HUES48 (cell line): Measurements from ENCODE around the gene FMNL1.

Experiments used
- H3K27ac ChIP-seq: one replicate; pipeline ENCODE4 v1.7.0; 2013; ENCODE audit warnings: low read depth, low read length, inconsistent platforms
- H3K27me3 ChIP-seq: 2 replicates; pipeline ENCODE4 v1.6.1; 2013; ENCODE audit warnings: mild to moderate bottlenecking, low read length; ENCODE audit not compliant: control insufficient read depth, insufficient read depth
- H3K36me3 ChIP-seq: 2 replicates; pipeline ENCODE4 v1.6.1; 2013; ENCODE audit warnings: low read length; ENCODE audit not compliant: control insufficient read depth, insufficient read depth
- H3K4me1 ChIP-seq: 2 replicates; pipeline ENCODE4 v1.6.1; 2013; ENCODE audit warnings: mild to moderate bottlenecking, low read length; ENCODE audit not compliant: control insufficient read depth, insufficient read depth
- H3K4me3 ChIP-seq: 2 replicates; pipeline ENCODE4 v1.5.1; 2013; ENCODE audit warnings: mild to moderate bottlenecking, low read depth, low read length
- H3K9ac ChIP-seq: 2 replicates; pipeline ENCODE4 v1.6.1; 2013; ENCODE audit warnings: mild to moderate bottlenecking, low read depth, low read length, moderate library complexity
- H3K9me3 ChIP-seq: 2 replicates; pipeline ENCODE4 v1.6.1; 2013; ENCODE audit warnings: low read length; ENCODE audit not compliant: control insufficient read depth, insufficient read depth

The FMNL1 gene, protein sequence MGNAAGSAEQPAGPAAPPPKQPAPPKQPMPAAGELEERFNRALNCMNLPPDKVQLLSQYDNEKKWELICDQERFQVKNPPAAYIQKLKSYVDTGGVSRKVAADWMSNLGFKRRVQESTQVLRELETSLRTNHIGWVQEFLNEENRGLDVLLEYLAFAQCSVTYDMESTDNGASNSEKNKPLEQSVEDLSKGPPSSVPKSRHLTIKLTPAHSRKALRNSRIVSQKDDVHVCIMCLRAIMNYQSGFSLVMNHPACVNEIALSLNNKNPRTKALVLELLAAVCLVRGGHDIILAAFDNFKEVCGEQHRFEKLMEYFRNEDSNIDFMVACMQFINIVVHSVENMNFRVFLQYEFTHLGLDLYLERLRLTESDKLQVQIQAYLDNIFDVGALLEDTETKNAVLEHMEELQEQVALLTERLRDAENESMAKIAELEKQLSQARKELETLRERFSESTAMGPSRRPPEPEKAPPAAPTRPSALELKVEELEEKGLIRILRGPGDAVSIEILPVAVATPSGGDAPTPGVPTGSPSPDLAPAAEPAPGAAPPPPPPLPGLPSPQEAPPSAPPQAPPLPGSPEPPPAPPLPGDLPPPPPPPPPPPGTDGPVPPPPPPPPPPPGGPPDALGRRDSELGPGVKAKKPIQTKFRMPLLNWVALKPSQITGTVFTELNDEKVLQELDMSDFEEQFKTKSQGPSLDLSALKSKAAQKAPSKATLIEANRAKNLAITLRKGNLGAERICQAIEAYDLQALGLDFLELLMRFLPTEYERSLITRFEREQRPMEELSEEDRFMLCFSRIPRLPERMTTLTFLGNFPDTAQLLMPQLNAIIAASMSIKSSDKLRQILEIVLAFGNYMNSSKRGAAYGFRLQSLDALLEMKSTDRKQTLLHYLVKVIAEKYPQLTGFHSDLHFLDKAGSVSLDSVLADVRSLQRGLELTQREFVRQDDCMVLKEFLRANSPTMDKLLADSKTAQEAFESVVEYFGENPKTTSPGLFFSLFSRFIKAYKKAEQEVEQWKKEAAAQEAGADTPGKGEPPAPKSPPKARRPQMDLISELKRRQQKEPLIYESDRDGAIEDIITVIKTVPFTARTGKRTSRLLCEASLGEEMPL

DNA sequence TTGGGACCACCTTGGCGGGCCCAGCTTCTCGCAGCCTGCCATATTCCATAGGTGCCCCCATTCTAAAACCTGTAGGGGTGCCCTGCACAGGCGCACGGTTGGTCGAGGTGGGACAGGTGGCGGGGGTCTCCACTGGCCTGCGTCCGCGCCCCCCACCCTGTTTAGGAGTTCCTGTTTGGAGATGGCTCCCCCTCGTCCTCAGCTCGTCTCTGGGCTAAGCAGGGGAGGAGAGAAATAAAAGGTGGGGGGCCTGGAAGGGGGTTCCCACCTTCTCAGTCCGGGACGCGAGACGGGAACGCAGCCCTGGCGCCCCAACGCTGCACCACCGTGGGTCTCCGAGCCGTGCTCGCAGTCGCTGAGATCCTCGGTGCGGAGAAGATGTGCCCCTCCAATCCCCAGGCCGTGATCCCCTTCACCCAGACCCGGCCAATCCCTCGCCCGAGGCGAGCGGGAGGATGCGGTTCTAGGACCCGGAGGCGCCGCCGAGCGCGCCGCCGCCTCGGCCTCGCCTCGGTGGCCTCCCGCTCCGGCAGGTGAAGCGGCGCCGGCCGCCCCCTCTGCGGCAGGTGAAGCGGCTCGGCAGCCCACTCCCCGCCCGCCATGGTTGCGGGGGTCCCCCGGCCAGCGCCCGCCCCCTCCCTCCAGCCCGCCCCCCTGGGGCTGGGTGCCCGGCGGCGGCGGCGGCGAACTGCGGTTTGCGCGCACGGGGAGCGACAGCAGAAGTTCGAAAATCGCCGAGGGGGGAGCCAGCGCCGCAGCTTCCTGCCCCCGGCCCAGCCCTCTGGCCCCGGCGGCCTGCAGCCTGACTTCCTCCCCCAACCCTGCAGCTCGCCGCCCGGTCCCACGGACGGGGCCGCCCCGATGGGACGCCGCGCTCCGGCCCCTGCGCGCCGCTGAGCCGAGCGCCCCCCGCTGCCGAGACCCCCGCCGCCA lies at the start of gene FMNL1:
Gene FMNL1, plus strand, starts transcription at position 805 of the 933 bp plus-strand sequence. CDS start 240 bp downstream, outside the sequence.
- H3K27me3 ChIP-seq, result peaks cover 53% of the 10 kb centered on the region
- H3K27ac ChIP-seq, result no peak within 1 kb of the TSS
- no peak within 1 kb of the TSS; the same call in 1 of the 2 replicates for H3K9ac ChIP-seq

DNA sequence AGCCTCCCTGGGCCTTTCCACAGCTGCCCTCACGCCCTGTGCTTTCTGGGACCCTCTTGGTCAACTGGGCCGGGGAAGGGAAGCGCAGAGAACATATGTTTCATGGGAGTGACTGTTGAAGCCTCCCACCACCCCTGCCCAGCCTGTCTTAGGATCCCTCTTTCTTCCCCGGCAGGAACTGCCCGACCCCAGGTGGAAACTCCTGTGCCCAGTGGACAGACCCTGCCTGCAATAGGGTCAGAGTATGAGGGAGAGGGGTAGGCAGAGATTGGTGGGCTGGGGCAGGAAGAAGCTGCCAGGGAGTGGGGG lies 49.5 kb upstream of the FMNL1 start:
- Histone ChIP-seq H3K4me1 (peaks cover 27% of the 10 kb centered on the region), H3K9ac (peak overlapping the region; percentile 51), H3K36me3 (peaks cover 9% of the 10 kb centered on the region; the same call in 1 of the 2 replicates), H3K27ac (peak overlapping the region; percentile 95), H3K4me3 (no peak overlapping the region), H3K27me3 (no peaks in the 10 kb centered on the region), H3K9me3 (no peaks in the 10 kb centered on the region)

More for the DNA sequence above, at the start of gene FMNL1:
- Histone ChIP-seq H3K4me3 (peak within 1 kb of the TSS; percentile 81), H3K36me3 (no peaks in the 10 kb centered on the region), H3K4me1 (0 out of 2 replicates have a peak, but pooled peaks cover 5% of the 10 kb centered on the region), H3K9me3 (no peaks in the 10 kb centered on the region)

DNA sequence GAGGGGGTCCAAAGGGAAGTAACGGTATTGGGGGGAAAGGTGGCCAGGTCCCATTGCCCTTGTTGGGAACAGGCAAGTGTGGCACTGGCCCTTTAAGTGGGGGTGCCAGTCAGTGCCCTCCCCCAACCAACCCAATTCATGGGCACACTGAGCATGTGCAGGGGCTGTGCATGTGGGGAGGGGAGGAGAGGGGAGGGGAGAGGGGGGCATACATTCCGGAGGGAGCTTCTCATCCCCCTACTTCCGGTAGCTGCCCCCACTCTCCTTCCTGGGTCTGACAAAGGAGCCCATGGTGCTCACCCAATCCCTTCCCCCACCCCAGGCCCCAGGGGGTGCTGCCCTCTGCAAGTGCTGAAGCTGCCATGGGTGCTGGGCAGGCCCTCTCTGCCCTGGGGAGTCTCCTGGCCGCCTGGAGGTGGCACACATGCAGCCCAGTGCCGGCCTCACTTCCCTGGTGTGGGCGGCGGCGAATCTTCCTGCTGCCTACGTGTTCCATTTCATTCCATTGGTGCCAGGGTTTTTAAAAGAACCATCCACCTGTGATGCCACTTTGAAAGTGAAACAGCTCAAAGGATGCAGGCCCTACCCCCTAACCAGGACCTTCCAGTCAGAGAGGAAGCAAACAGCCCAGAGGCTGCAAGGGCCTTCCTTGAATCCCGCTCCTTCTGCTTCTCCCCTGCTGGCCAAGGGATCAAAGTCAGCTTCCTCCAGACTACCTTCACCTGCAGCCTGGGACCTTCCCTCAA lies 49.0 kb upstream of the FMNL1 start:
- Histone ChIP-seq H3K4me1 (peaks cover 27% of the 10 kb centered on the region), H3K27ac (peak overlapping the region; percentile 95), H3K9ac (peak overlapping the region; percentile 53; the same call in 1 of the 2 replicates), H3K36me3 (peaks cover 9% of the 10 kb centered on the region; the same call in 1 of the 2 replicates), H3K27me3 (no peaks in the 10 kb centered on the region), H3K4me3 (no peak overlapping the region), H3K9me3 (no peaks in the 10 kb centered on the region)

DNA sequence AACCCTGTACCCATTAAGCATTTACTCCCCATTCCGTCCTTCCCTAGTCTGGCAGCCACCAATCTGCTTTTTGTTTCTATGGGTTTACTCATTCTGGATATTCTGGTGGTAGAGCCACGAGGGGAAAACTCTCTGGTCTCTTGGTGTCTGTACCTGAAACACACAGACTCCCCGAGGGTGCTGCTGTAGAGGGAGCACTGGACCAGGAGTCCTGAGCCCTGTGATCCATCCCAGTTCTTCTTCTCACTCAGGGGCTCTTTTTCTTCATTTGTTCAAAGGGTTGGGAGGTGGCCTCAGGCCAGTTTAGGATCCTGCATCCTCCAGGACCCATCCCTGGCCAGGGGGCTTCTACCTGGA lies 45.9 kb upstream of the FMNL1 start:
- H3K9ac ChIP-seq, result no peak overlapping the region
- no peaks in the 10 kb centered on the region for H3K36me3 ChIP-seq
- no peaks in the 10 kb centered on the region for H3K9me3 ChIP-seq
- peaks cover 23% of the 10 kb centered on the region for H3K4me1 ChIP-seq
- no peaks in the 10 kb centered on the region for H3K27me3 ChIP-seq
- no peak overlapping the region for H3K27ac ChIP-seq
- H3K4me3 ChIP-seq, result no peak overlapping the region

DNA sequence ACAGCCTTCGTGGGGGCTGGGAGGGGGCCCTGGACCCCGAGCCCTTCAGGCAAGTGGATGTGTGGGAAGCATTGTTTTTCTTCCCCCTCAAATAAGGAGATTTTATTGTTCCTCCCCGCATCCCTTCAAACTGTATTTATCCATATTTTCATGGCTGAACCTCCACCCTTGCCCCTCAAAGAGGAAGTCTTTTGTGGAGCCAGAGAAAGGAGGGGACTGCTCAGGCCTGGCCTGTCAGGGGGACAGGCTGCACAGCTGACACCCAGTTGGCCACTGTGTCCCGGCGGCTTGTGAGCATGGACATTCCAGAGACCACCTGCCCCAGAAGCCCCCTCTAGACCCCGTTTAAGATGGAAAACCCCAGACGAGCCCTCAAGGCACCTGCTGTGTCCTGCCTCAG lies 44.1 kb upstream of the FMNL1 start:
- no peaks in the 10 kb centered on the region for H3K9me3 ChIP-seq
- H3K36me3 ChIP-seq, result no peaks in the 10 kb centered on the region
- no peak overlapping the region for H3K4me3 ChIP-seq
- H3K4me1 ChIP-seq, result peaks cover 6% of the 10 kb centered on the region
- H3K27ac ChIP-seq, result no peak overlapping the region
- H3K9ac ChIP-seq, result no peak overlapping the region
- no peaks in the 10 kb centered on the region for H3K27me3 ChIP-seq

DNA sequence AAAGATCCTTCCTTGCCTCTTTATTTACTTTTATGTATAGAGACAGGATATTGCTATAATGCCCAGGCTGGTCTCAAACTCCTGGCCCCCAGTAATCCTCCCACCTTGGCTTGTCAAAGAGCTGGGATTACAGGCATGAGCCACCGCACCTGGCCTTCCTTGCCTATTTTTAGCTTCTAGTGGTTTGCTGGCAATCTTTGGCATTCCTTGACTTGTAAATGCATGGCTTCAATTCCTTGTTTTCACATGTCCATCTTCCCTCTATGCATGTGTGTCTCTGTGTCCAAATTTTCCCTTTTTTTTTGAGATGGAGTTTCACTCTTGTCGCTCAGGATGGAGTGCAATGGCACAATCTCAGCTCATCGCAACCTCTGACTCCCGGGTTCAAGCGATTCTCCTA lies 37.5 kb upstream of the FMNL1 start:
- Histone ChIP-seq H3K9ac (no peak overlapping the region), H3K4me1 (no peaks in the 10 kb centered on the region), H3K9me3 (no peaks in the 10 kb centered on the region), H3K27ac (no peak overlapping the region), H3K4me3 (no peak overlapping the region), H3K36me3 (no peaks in the 10 kb centered on the region), H3K27me3 (no peaks in the 10 kb centered on the region)

DNA sequence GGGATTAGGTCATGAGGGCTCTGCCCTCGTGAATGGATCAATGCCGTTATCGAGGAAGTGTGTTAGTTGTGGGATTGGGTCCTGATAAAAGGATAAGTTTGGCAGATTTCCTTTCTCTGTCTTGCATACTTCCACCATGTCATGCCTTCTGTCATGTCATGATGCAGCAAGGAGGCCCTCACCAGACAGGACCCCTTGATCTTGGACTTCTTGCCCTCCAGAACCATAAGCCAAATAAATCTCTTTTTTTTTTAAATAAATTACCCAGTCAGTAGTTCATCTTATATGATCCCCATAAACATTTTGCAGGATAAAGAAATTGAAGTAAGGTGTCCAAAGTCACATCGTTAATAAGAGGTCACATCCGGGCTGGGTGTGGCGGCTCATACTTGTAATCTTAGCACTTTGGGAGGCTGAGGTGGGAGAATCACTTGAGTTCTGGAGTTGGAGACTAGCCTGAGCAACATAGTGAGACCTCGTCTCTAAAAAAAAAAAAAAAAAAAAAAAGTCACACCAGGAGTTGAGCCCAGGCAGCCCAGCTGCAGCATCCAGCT lies 34.8 kb upstream of the FMNL1 start:
- Histone ChIP-seq H3K4me3 (no peak overlapping the region), H3K27me3 (no peaks in the 10 kb centered on the region), H3K9me3 (no peaks in the 10 kb centered on the region), H3K9ac (no peak overlapping the region), H3K27ac (no peak overlapping the region), H3K36me3 (no peaks in the 10 kb centered on the region), H3K4me1 (no peaks in the 10 kb centered on the region)

DNA sequence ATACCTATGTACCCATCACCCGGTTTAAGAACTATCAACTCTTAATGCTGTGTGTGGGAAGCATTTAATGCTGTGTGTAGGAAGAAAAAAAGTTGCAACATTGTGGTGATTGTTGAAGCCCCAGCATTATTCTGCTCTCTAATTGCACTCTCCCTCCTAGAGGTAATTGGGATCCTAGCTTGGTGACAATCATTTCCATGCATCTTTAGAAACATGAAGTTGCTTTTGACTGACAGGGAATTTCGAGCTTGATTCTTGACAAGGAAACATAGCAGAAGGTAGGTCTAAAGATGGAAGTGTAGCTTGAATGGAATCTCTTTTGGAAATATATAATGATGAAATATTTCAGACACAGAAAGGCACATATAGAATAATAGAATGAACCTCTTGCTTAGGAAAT lies 32.7 kb upstream of the FMNL1 start:
- no peak overlapping the region for H3K4me3 ChIP-seq
- no peaks in the 10 kb centered on the region for H3K27me3 ChIP-seq
- H3K36me3 ChIP-seq, result no peaks in the 10 kb centered on the region
- no peak overlapping the region for H3K27ac ChIP-seq
- no peaks in the 10 kb centered on the region for H3K9me3 ChIP-seq
- no peak overlapping the region for H3K9ac ChIP-seq
- H3K4me1 ChIP-seq, result no peaks in the 10 kb centered on the region

DNA sequence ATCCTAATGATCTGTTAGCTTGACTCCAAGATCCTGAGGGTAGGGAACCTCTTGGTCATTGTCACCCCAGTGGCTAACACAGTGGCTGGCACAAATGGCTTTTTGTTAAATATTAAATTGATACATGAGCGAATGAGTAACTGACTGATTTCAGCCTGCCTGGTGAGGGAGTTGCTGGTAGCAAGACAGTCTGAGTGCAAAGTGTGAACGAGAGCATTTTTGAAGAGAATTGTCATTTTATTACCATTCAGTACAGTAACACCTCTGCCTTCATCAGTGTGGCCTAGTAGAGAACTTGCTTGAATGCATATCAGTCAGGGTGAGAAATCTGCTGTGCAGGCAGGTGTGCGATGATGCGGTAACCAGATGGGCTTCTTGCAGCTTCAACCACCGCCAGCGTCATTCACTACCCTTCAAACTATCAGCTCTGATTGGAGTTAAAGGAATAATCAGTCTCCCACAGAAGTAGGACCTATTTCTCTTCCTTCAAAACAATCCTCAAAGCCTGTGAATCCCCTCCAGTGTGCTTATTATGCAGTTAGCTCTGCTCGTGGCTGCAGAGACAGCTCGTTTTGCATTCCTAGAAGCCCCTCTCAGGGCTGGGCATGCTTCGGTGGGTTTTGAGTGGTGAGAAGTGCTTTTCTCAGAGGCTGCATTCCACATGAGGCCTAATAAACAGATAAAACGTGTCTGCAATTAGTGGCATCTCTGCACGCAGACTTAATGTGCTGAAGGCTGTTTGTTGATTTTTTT lies 31.0 kb upstream of the FMNL1 start:
- H3K9me3 ChIP-seq, result no peaks in the 10 kb centered on the region
- no peak overlapping the region for H3K4me3 ChIP-seq
- H3K9ac ChIP-seq, result no peak overlapping the region
- H3K4me1 ChIP-seq, result no peaks in the 10 kb centered on the region
- H3K36me3 ChIP-seq, result no peaks in the 10 kb centered on the region
- H3K27ac ChIP-seq, result no peak overlapping the region
- H3K27me3 ChIP-seq, result no peaks in the 10 kb centered on the region
